Measurements from ENCODE around the gene HDAC9.
A peak's percentile ranks its signal among the peaks of the same experiment; 100 is the strongest.

The HDAC9 gene

DNA sequence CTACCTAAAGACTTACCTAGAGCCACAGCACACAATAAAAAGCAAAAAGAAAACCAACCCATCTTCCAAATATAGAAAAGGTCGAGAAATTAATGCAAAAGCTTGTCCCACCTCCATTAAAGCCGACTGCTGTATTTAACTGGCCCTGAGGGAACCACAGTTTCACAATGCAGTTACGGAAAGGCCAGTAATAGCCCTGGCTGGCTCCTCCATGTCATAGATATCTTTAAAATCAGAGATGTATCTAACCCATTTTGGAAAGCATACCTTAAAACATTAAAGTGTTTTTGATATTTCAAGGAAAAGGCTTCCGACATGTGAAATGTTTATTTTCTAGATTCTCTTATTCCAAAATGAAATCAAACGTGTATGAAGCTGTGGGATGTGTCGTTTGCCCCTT is 23.0 kb downstream of the HDAC9 start:
- TF ChIP-seq JUND (IDR thresholded peaks at IDR 0.05; ENCODE audit: low read depth): no peak
- in situ Hi-C loops (cut with HindIII; ENCODE audit: low pct_unique_long_range_greater_than_20kb, low sequenced_read_pairs): no loop called here
- no peak for DNase-seq (ENCODE audit: low read depth in 1 of 2, low spot score in 1 of 2)

- DNase-seq (ENCODE audit: low read depth in 1 of 2, low spot score in 1 of 2): no peak
These were observed 25.1 kb downstream of the HDAC9 start for GRCh38 chr7:18520450-18521235.

DNA sequence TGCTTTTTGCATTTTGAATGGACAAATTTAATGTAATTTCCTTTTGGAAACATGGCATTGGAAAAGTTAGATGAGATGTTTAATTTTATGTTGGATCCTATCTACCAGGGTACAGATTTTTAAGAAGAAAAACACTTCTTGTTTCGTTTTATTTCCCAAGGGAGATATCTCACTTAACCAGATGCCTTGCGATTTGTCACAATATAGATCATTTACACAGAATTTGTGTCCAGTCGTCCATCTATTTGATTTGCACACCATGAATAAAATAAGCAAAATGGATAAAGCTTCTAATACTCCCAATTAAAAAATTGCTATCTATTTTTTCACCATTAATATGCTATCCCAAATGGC is 25.7 kb downstream of the HDAC9 start:
- DNase-seq (ENCODE audit: low read depth in 1 of 2, low spot score in 1 of 2): no peak
- no peak for TF ChIP-seq JUND (IDR thresholded peaks at IDR 0.05; ENCODE audit: low read depth)
- in situ Hi-C loops (cut with HindIII; ENCODE audit: low pct_unique_long_range_greater_than_20kb, low sequenced_read_pairs): no loop called here

More at GRCh38 chr7:18520450-18521235, 25.1 kb downstream of the HDAC9 start:
- in situ Hi-C loops (cut with HindIII; ENCODE audit: low pct_unique_long_range_greater_than_20kb, low sequenced_read_pairs): no loop called here
- no peak for TF ChIP-seq JUND (IDR thresholded peaks at IDR 0.05; ENCODE audit: low read depth)

DNA sequence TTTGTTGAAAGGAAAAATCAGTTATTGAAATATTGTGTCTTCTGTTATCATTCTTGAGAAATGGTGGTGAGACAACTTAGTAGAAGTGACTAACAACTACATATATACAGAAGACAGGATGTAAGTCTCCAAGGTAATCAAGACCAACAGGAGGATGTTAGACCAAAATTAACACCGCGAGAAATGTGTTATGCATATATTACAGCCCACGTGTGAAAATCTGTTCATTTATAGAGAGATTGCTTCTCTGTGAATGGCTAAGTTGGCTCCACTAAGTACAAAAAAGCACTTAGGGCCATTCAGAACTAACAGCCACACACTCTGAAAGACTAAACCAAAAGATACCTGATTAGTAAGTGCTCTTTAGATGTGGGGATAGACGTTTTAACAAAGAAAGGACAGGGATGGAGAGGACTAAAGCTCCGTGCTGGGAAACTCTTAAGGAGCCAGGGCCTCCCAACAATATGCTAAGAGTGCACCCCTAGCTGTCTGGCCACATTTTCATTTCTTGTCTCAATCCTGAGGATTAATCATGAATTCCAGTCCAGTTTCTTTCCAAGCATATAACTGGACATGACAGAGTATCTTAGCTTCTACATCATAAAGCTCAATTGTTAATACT is 26.5 kb downstream of the HDAC9 start:
- TF ChIP-seq JUND (IDR thresholded peaks at IDR 0.05; ENCODE audit: low read depth): no peak
- no peak for DNase-seq (ENCODE audit: low read depth in 1 of 2, low spot score in 1 of 2)
- in situ Hi-C loops (cut with HindIII; ENCODE audit: low pct_unique_long_range_greater_than_20kb, low sequenced_read_pairs): no loop called here

DNA sequence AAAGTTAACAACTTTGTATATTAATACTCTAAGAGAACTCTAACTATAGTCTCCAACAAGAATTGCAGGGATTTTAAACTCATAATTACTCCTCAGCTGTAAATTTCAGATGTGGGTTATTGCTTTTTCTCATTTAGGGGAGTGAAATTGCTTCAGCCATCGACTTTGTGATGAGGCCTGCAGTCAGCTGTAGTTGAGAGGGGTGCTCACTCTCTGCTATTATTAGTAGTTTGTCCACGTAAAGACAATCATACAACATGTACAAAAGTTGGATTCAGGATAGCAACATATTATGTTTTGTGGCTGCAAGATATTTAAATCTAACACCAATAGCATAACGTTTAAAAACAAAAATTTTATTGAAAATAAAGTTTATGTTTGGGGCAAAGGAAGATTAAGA is 28.7 kb downstream of the HDAC9 start:
- in situ Hi-C loops (cut with HindIII; ENCODE audit: low pct_unique_long_range_greater_than_20kb, low sequenced_read_pairs): no loop called here
- no peak for DNase-seq (ENCODE audit: low read depth in 1 of 2, low spot score in 1 of 2)
- TF ChIP-seq JUND (IDR thresholded peaks at IDR 0.05; ENCODE audit: low read depth): no peak

- TF ChIP-seq JUND (IDR thresholded peaks at IDR 0.05; ENCODE audit: low read depth): no peak
- no peak for DNase-seq (ENCODE audit: low read depth in 1 of 2, low spot score in 1 of 2)
- in situ Hi-C loops (cut with HindIII; ENCODE audit: low pct_unique_long_range_greater_than_20kb, low sequenced_read_pairs): no loop called here
These were observed 30.9 kb downstream of the HDAC9 start for GRCh38 chr7:18526368-18526878.

DNA sequence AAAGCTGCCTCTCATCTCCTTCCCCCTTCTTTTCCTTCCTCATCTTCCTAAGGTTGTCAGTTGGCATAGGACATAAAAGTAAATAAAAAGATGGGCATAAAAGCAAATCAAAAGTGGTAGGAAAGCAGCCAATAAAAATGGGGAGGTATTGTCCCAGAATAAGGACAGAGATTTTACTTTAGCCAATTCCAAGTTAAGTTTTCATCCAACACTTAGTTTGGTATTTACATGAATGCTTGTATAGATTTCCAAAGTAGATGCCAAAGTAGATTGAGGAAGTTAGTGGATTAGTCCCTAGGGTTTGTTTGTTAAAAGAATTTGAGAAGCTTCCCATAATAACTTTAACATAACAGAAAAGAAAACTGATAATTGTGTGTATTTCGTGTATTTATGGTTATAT is 33.7 kb downstream of the HDAC9 start:
- in situ Hi-C loops (cut with HindIII; ENCODE audit: low pct_unique_long_range_greater_than_20kb, low sequenced_read_pairs): no loop called here
- TF ChIP-seq JUND (IDR thresholded peaks at IDR 0.05; ENCODE audit: low read depth): peak; percentile 64; the same call in 1 of the 2 replicates
- DNase-seq (ENCODE audit: low read depth in 1 of 2, low spot score in 1 of 2): peak in 1 of 2 experiments; percentile 28

GRCh38 chr7:18530224-18531179 is 35.0 kb downstream of the HDAC9 start:
- no peak for TF ChIP-seq JUND (IDR thresholded peaks at IDR 0.05; ENCODE audit: low read depth)
- in situ Hi-C loops (cut with HindIII; ENCODE audit: low pct_unique_long_range_greater_than_20kb, low sequenced_read_pairs): no loop called here
- no peak for DNase-seq (ENCODE audit: low read depth in 1 of 2, low spot score in 1 of 2)

DNA sequence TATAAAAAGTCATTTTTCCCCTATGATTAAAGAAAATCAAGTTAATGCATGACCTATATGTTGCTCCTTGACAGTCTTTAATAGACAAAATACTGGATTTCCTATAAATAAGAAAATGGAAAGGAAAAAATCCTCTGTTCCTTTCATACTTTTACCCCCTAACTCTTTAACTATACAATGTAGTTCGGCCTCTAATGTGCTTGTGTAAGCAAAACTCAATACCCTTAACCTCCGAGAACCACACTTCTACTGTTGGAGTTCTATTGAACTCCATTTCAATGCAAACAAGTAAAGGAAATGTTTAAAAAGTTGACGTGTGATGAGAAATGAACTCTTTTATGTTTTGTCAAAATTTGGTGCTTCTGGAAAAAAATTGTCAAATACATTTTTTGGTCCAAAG is 36.0 kb downstream of the HDAC9 start:
- in situ Hi-C loops (cut with HindIII; ENCODE audit: low pct_unique_long_range_greater_than_20kb, low sequenced_read_pairs): no loop called here
- DNase-seq (ENCODE audit: low read depth in 1 of 2, low spot score in 1 of 2): no peak
- no peak for TF ChIP-seq JUND (IDR thresholded peaks at IDR 0.05; ENCODE audit: low read depth)

GRCh38 chr7:18532813-18533212 is 37.3 kb downstream of the HDAC9 start:
- in situ Hi-C loops (cut with HindIII; ENCODE audit: low pct_unique_long_range_greater_than_20kb, low sequenced_read_pairs): no loop called here
- no peak for TF ChIP-seq JUND (IDR thresholded peaks at IDR 0.05; ENCODE audit: low read depth)
- no peak for DNase-seq (ENCODE audit: low read depth in 1 of 2, low spot score in 1 of 2)

- in situ Hi-C loops (cut with HindIII; ENCODE audit: low pct_unique_long_range_greater_than_20kb, low sequenced_read_pairs): no loop called here
- no peak for DNase-seq (ENCODE audit: low read depth in 1 of 2, low spot score in 1 of 2)
- TF ChIP-seq JUND (IDR thresholded peaks at IDR 0.05; ENCODE audit: low read depth): no peak
These were observed 38.9 kb downstream of the HDAC9 start for GRCh38 chr7:18534481-18534880.

DNA sequence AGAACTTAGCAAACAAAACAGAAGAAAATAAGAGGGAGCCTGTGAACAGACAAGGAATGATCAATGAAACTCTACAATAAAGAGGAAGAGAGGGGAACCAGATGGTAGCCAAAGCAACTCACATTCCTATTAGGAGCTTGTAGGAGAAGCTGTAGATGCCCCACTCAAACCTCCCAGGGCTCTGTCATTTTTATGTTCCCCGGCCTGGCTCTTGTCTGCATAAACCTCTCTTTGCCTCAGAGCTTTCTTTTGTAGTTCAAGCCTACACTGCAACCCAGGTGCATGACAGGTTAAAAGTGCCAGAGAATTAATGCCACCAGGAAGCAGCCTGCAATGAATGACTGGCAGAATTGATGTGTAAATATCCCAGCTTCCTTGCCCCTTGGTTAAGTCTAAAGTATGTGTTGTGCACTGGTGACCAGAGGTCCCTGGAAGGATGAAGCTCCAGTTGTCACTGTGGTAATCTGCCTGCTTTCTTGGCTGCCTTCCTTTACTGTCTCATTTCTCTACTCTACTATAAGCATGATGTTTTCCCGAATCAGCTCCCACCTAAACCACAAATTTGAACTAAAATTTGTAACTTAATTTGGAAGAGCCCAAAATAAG is 40.4 kb downstream of the HDAC9 start:
- peak in 1 of 2 experiments; percentile 34 for DNase-seq (ENCODE audit: low read depth in 1 of 2, low spot score in 1 of 2)
- in situ Hi-C loops (cut with HindIII; ENCODE audit: low pct_unique_long_range_greater_than_20kb, low sequenced_read_pairs): no loop called here
- TF ChIP-seq JUND (IDR thresholded peaks at IDR 0.05; ENCODE audit: low read depth): no peak

Measured in T47D (cell line).